ENCODE measurements around the gene SLC5A8. TPM values are rescaled to one million over a fixed set of nuclear protein-coding genes. Genes with fewer than 3 reads are reported as not detected.
"Not testable (repeated sequence)": the region's sequence is repeated elsewhere in the genome, so short reads cannot be mapped to it uniquely, and the experiment has no call there.

Gene SLC5A8
- total RNA-seq, 2 experiments from 2014 or later, result not detected

- intact Hi-C loops (cut with micrococcal nuclease); DNase-seq; CTCF ChIA-PET; H3K27ac Mint-ChIP-seq; H3K4me3 Mint-ChIP-seq; H3K36me3 Mint-ChIP-seq (ENCODE audit: low read depth); H3K4me1 Mint-ChIP-seq (ENCODE audit: low read depth); H3K27me3 Mint-ChIP-seq (ENCODE audit: low read depth); H3K9me3 Mint-ChIP-seq: not testable (repeated sequence)
Measured at GRCh38 chr12:101145777-101146431, 64.1 kb downstream of the SLC5A8 start.

GRCh38 chr12:101127521-101128219 is 82.4 kb downstream of the SLC5A8 start:
- Mint-ChIP-seq H3K4me1 (ENCODE audit: low read depth) (no peaks in the 10 kb centered on the region), H3K9me3 (peaks cover 4% of the 10 kb centered on the region), H3K36me3 (ENCODE audit: low read depth) (no peaks in the 10 kb centered on the region), H3K4me3 (no peak overlapping the region), H3K27me3 (ENCODE audit: low read depth) (peaks cover 2% of the 10 kb centered on the region), H3K27ac (no peak overlapping the region)
- DNase-seq, result no peak
- CTCF ChIA-PET, result no interaction called here
- intact Hi-C loops (cut with micrococcal nuclease), result no loop called here

- H3K27me3 Mint-ChIP-seq (ENCODE audit: low read depth), result no peaks in the 10 kb centered on the region
- no peak for DNase-seq
- intact Hi-C loops (cut with micrococcal nuclease), result no loop called here
- CTCF ChIA-PET, result no interaction called here
- no peak overlapping the region for H3K4me3 Mint-ChIP-seq
- no peaks in the 10 kb centered on the region for H3K36me3 Mint-ChIP-seq (ENCODE audit: low read depth)
- no peaks in the 10 kb centered on the region for H3K4me1 Mint-ChIP-seq (ENCODE audit: low read depth)
- no peak overlapping the region for H3K27ac Mint-ChIP-seq
- H3K9me3 Mint-ChIP-seq, result peaks cover 4% of the 10 kb centered on the region
Measured at GRCh38 chr12:101117842-101118241, 92.2 kb downstream of the SLC5A8 start.

GRCh38 chr12:101116911-101117310 is 93.1 kb downstream of the SLC5A8 start:
- DNase-seq, result no peak
- peaks cover 2% of the 10 kb centered on the region for H3K27me3 Mint-ChIP-seq (ENCODE audit: low read depth)
- H3K27ac Mint-ChIP-seq, result no peak overlapping the region
- H3K4me1 Mint-ChIP-seq (ENCODE audit: low read depth), result no peaks in the 10 kb centered on the region
- CTCF ChIA-PET, result no interaction called here
- H3K9me3 Mint-ChIP-seq, result peaks cover under 1% of the 10 kb centered on the region
- H3K4me3 Mint-ChIP-seq, result no peak overlapping the region
- H3K36me3 Mint-ChIP-seq (ENCODE audit: low read depth), result no peaks in the 10 kb centered on the region
- intact Hi-C loops (cut with micrococcal nuclease), result no loop called here

GRCh38 chr12:101115326-101115725 is 94.7 kb downstream of the SLC5A8 start:
- no peak for DNase-seq
- H3K9me3 Mint-ChIP-seq, result no peaks in the 10 kb centered on the region
- intact Hi-C loops (cut with micrococcal nuclease), result no loop called here
- H3K4me1 Mint-ChIP-seq (ENCODE audit: low read depth), result no peaks in the 10 kb centered on the region
- no peak overlapping the region for H3K27ac Mint-ChIP-seq
- H3K27me3 Mint-ChIP-seq (ENCODE audit: low read depth), result peaks cover 2% of the 10 kb centered on the region
- no peak overlapping the region for H3K4me3 Mint-ChIP-seq
- CTCF ChIA-PET, result interaction anchor here (0.7 kb wide), 1 partner anchor 138 kb away, joined by 3 read pairs; no protein-coding TSS in a partner anchor
- no peaks in the 10 kb centered on the region for H3K36me3 Mint-ChIP-seq (ENCODE audit: low read depth)

GRCh38 chr12:101111441-101111840 is 98.6 kb downstream of the SLC5A8 start:
- no peaks in the 10 kb centered on the region for H3K4me1 Mint-ChIP-seq (ENCODE audit: low read depth)

GRCh38 chr12:101110866-101111265 is 99.2 kb downstream of the SLC5A8 start:
- intact Hi-C loops (cut with micrococcal nuclease), result no loop called here
- H3K9me3 Mint-ChIP-seq, result no peaks in the 10 kb centered on the region
- H3K36me3 Mint-ChIP-seq (ENCODE audit: low read depth), result no peaks in the 10 kb centered on the region
- DNase-seq, result no peak
- CTCF ChIA-PET, result no interaction called here
- H3K27me3 Mint-ChIP-seq (ENCODE audit: low read depth), result peaks cover 2% of the 10 kb centered on the region
- H3K4me3 Mint-ChIP-seq, result no peak overlapping the region
- no peak overlapping the region for H3K27ac Mint-ChIP-seq
- no peaks in the 10 kb centered on the region for H3K4me1 Mint-ChIP-seq (ENCODE audit: low read depth)

More at GRCh38 chr12:101111441-101111840, 98.6 kb downstream of the SLC5A8 start:
- intact Hi-C loops (cut with micrococcal nuclease), result no loop called here
- DNase-seq, result no peak
- Mint-ChIP-seq H3K27ac (no peak overlapping the region), H3K27me3 (ENCODE audit: low read depth) (peaks cover 2% of the 10 kb centered on the region), H3K9me3 (no peaks in the 10 kb centered on the region), H3K4me3 (no peak overlapping the region), H3K36me3 (ENCODE audit: low read depth) (no peaks in the 10 kb centered on the region)
- CTCF ChIA-PET, result no interaction called here

GRCh38 chr12:101108130-101108529 is 101.9 kb downstream of the SLC5A8 start:
- CTCF ChIA-PET, result no interaction called here
- DNase-seq, result no peak
- Mint-ChIP-seq H3K4me1 (ENCODE audit: low read depth) (no peaks in the 10 kb centered on the region), H3K27me3 (ENCODE audit: low read depth) (peaks cover 2% of the 10 kb centered on the region), H3K9me3 (no peaks in the 10 kb centered on the region), H3K4me3 (no peak overlapping the region), H3K27ac (no peak overlapping the region), H3K36me3 (ENCODE audit: low read depth) (no peaks in the 10 kb centered on the region)
- intact Hi-C loops (cut with micrococcal nuclease), result no loop called here

- Mint-ChIP-seq H3K9me3 (no peaks in the 10 kb centered on the region), H3K4me1 (ENCODE audit: low read depth) (no peaks in the 10 kb centered on the region), H3K27me3 (ENCODE audit: low read depth) (peaks cover 2% of the 10 kb centered on the region), H3K27ac (no peak overlapping the region), H3K36me3 (ENCODE audit: low read depth) (no peaks in the 10 kb centered on the region), H3K4me3 (no peak overlapping the region)
- DNase-seq, result no peak
- CTCF ChIA-PET, result no interaction called here
- intact Hi-C loops (cut with micrococcal nuclease), result no loop called here
Measured at GRCh38 chr12:101107032-101107763, 102.8 kb downstream of the SLC5A8 start.

Other genes with a start within 250 kb of the SLC5A8 start
- 10 to 100 TPM; 15.8 to 16.8 TPM for gene UTP20, start 69.9 kb upstream of the SLC5A8 start, total RNA-seq
- gene ARL1, start 197.5 kb upstream of the SLC5A8 start, total RNA-seq, result 10 to 100 TPM; 44.1 to 48.4 TPM